Neural cell (in vitro differentiated cells): ENCODE measurements around the gene IGF2BP2. TPM values are rescaled to one million over a fixed set of nuclear protein-coding genes. Genes with fewer than 3 reads are reported as not detected.

ENCODE experiments used
- H2AFZ ChIP-seq: fragments of 200-600, 300-800 bp; sonication (generic), shearing (Covaris generic); 2 replicates; pipeline ENCODE4 v1.6.0; 2014; ENCODE audit warnings: low read depth, mild to moderate bottlenecking, antibody characterized with exemption, low read length, moderate library complexity
- H3F3A ChIP-seq: fragments of 200-600 bp; shearing (Covaris generic); 2 replicates; pipeline ENCODE4 v1.6.1; 2016; ENCODE audit warnings: mild to moderate bottlenecking, moderate library complexity, mixed read lengths, antibody characterized with exemption, low read length; ENCODE audit not compliant: insufficient read depth, poor library complexity, severe bottlenecking
- H3K27ac ChIP-seq: fragments of 200-600, 300-800 bp; sonication (generic), shearing (Covaris generic); 2 replicates; pipeline ENCODE4 v1.5.1; 2014; ENCODE audit warnings: mild to moderate bottlenecking, low read length, moderate library complexity
- H3K27me3 ChIP-seq: fragments of 300-800, 200-600 bp; sonication (generic), shearing (Covaris generic); 2 replicates; pipeline ENCODE4 v1.6.0; 2014; ENCODE audit warnings: mild to moderate bottlenecking, low read depth, low read length, moderate library complexity; ENCODE audit not compliant: insufficient read depth
- H3K36me3 ChIP-seq: fragments of 300-800, 200-600 bp; sonication (generic), shearing (Covaris generic); 2 replicates; pipeline ENCODE4 v1.5.1; 2014; ENCODE audit warnings: mild to moderate bottlenecking, antibody characterized with exemption, low read length, moderate library complexity; ENCODE audit not compliant: insufficient read depth
- H3K4me2 ChIP-seq: fragments of 300-800, 200-600 bp; sonication (generic), shearing (Covaris generic); 2 replicates; pipeline ENCODE4 v1.6.0; 2014; ENCODE audit warnings: mild to moderate bottlenecking, low read length
- H3K4me3 ChIP-seq: fragments of 300-800, 200-600 bp; sonication (generic), shearing (Covaris generic); 2 replicates; pipeline ENCODE4 v1.5.1; 2014; ENCODE audit warnings: mild to moderate bottlenecking, low read length, moderate library complexity
- H3K79me2 ChIP-seq: fragments of 200-600 bp; shearing (Covaris generic); replicated peaks from 2 replicates; pipeline ENCODE4 v1.6.0; 2014; ENCODE audit warnings: mild to moderate bottlenecking, low read length, moderate library complexity; ENCODE audit not compliant: insufficient read depth
- H3K9ac ChIP-seq: fragments of 300-800, 200-600 bp; sonication (generic), shearing (Covaris generic); 2 replicates; pipeline ENCODE4 v1.6.1; 2016; ENCODE audit warnings: mild to moderate bottlenecking, low read length, mixed read lengths
- H3K9me2 ChIP-seq: fragments of 200-600 bp; shearing (Covaris generic); 2 replicates; pipeline ENCODE4 v1.6.1; 2016; ENCODE audit warnings: mild to moderate bottlenecking, low read length, mixed read lengths; ENCODE audit not compliant: insufficient read depth
- H3K9me3 ChIP-seq: fragments of 200-600, 300-800 bp; sonication (generic), shearing (Covaris generic); 2 replicates; pipeline ENCODE4 v1.6.1; 2016; ENCODE audit warnings: mild to moderate bottlenecking, mixed run types, low read length, moderate library complexity, mixed read lengths
- H4K20me1 ChIP-seq: fragments of 200-600 bp; shearing (Covaris generic); 2 replicates; pipeline ENCODE4 v1.6.1; 2016; ENCODE audit warnings: mild to moderate bottlenecking, mixed run types; ENCODE audit not compliant: insufficient read depth
- CTCF ChIP-seq: fragments of 450-650 bp; IDR thresholded peaks from 2 replicates; pipeline ENCODE4 v1.5.1; 2014; ENCODE audit warnings: antibody characterized with exemption, mild to moderate bottlenecking, moderate library complexity; ENCODE audit not compliant: poor library complexity, severe bottlenecking
- EP300 ChIP-seq: fragments of 450-650 bp; conservative IDR thresholded peaks from 2 replicates; pipeline ENCODE4 v1.6.1; 2014; ENCODE audit warnings: antibody characterized with exemption, mild to moderate bottlenecking, moderate library complexity; ENCODE audit not compliant: poor library complexity, severe bottlenecking
- EZH2 ChIP-seq: fragments of 200-600, 300-800 bp; shearing (Covaris generic), sonication (generic); IDR thresholded peaks from 2 replicates; pipeline ENCODE4 v1.6.1; 2014; ENCODE audit warnings: antibody characterized with exemption, low read length, borderline replicate concordance, mild to moderate bottlenecking; ENCODE audit not compliant: insufficient read depth, poor library complexity, severe bottlenecking
- MXI1 ChIP-seq: fragments of 450-650 bp; conservative IDR thresholded peaks from 2 replicates; pipeline ENCODE4 v1.6.1; 2014; ENCODE audit warnings: antibody characterized with exemption, mild to moderate bottlenecking; ENCODE audit not compliant: poor library complexity, severe bottlenecking
- POLR2AphosphoS5 ChIP-seq: IDR thresholded peaks from 2 replicates; pipeline ENCODE4 v1.6.1; 2012
- RAD21 ChIP-seq: fragments of 450-650 bp; conservative IDR thresholded peaks from 2 replicates; pipeline ENCODE4 v1.6.1; 2014; ENCODE audit warnings: antibody characterized with exemption, mild to moderate bottlenecking, moderate library complexity
- SMC3 ChIP-seq: fragments of 450-650 bp; conservative IDR thresholded peaks from 2 replicates; pipeline ENCODE4 v1.6.1; 2014; ENCODE audit warnings: antibody characterized with exemption, mild to moderate bottlenecking, moderate library complexity; ENCODE audit not compliant: poor library complexity
- TAF1 ChIP-seq: IDR thresholded peaks from 2 replicates; pipeline ENCODE4 v1.6.1; 2012; ENCODE audit warnings: low read depth
- polyA minus RNA-seq: library from RNA; depleted of rRNA, polyadenylated mRNA; stranded (reverse); fragments of >200 nt; gene quantifications from 2 replicates; pipeline ENCODE4 v1.2.3, GENCODE V29; 2014
- polyA plus RNA-seq: library from polyadenylated mRNA; depleted of rRNA; stranded (reverse); fragments of >200 nt; gene quantifications from 2 replicates; pipeline ENCODE4 v1.2.3, GENCODE V29; 2014
- TF ChIP-seq, protein P1 (sequence below): IDR thresholded peaks from 2 replicates; pipeline ENCODE4 v1.6.1; 2012; ENCODE audit warnings: borderline replicate concordance

Gene IGF2BP2
- polyA plus RNA-seq (46.6 and 57.8 TPM in 2 replicates), polyA minus RNA-seq (127 and 129 TPM in 2 replicates)

DNA sequence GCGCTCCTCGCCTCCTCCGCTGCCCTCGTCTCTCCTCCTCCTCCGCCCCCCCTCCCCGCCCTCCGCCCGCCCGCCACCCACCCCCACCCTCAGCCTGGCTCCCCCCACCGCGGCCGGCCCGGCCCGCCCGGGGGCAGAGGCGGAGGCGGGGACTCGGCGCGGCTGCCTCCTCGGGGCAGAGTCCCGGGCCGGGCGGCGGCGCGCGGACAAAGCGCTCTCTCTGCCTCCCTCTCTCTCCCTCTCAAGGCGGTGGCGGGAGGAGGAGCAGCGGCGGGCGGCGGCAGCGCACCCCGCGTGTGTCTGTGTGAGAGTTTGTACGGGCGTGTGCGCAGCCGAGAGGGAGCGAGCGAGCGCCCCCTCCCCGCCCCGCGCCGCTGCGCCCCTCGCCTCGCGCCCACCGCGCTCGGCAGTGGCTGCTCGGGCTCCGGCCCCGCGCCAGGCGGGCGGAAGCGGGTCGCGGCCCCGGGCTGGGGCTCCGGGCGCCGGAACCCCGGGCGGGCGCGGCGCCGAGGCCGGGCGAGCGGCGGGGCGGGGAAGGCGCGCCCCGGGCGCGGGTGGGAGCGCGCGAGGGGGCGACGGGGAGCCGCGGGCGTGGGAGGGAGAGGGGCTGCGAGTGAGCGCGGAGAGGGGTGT is at the start of gene IGF2BP2:
IGF2BP2 (minus strand) TSS at position 37 of the 633 bp plus-strand sequence. CDS start 82 bp downstream, outside the sequence.
- Histone ChIP-seq H3K4me3 (peak within 1 kb of the TSS; percentile 98), H3F3A (peaks cover 3% of the 10 kb centered on the region), H3K4me2 (peak within 1 kb of the TSS; percentile 79), H3K27me3 (no peaks in the 10 kb centered on the region), H3K79me2 (peaks cover 65% of the 10 kb centered on the region), H4K20me1 (peaks cover 22% of the 10 kb centered on the region), H3K27ac (peak within 1 kb of the TSS; percentile 92), H2AFZ (peak within 1 kb of the TSS; percentile 56), H3K36me3 (no peaks in the 10 kb centered on the region), H3K9me3 (no peaks in the 10 kb centered on the region), H3K9me2 (no peaks in the 10 kb centered on the region), H3K9ac (peak within 1 kb of the TSS; percentile 97)
- TF ChIP-seq, protein P1, sequence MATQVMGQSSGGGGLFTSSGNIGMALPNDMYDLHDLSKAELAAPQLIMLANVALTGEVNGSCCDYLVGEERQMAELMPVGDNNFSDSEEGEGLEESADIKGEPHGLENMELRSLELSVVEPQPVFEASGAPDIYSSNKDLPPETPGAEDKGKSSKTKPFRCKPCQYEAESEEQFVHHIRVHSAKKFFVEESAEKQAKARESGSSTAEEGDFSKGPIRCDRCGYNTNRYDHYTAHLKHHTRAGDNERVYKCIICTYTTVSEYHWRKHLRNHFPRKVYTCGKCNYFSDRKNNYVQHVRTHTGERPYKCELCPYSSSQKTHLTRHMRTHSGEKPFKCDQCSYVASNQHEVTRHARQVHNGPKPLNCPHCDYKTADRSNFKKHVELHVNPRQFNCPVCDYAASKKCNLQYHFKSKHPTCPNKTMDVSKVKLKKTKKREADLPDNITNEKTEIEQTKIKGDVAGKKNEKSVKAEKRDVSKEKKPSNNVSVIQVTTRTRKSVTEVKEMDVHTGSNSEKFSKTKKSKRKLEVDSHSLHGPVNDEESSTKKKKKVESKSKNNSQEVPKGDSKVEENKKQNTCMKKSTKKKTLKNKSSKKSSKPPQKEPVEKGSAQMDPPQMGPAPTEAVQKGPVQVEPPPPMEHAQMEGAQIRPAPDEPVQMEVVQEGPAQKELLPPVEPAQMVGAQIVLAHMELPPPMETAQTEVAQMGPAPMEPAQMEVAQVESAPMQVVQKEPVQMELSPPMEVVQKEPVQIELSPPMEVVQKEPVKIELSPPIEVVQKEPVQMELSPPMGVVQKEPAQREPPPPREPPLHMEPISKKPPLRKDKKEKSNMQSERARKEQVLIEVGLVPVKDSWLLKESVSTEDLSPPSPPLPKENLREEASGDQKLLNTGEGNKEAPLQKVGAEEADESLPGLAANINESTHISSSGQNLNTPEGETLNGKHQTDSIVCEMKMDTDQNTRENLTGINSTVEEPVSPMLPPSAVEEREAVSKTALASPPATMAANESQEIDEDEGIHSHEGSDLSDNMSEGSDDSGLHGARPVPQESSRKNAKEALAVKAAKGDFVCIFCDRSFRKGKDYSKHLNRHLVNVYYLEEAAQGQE = peak; percentile 14
- TF ChIP-seq POLR2AphosphoS5 (peak; percentile 89), MXI1 (no peak), CTCF (peak; percentile 19), EP300 (no peak), TAF1 (peak; percentile 37)

DNA sequence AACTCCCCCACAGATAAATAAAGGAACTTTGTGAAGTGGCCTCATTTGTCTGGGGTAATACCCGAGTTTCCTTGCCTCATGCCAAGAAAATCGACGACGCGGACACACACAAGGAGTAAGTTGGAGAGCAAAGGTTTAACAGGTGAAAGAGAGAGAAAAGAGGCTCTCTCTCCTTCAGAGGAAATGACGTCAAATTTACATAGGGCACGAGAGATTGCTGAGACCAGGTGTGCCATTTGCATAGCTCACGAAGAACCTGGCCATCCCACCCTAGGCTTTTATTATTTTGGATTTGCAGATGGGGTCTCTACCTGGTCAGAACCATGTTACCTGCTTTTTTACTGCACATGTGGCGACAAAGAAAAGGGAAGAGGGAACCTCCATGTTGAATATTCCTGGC is 49.3 kb upstream of the IGF2BP2 start:
- Histone ChIP-seq H3K4me3 (no peak overlapping the region), H3K9ac (no peak overlapping the region), H3K4me2 (no peak overlapping the region), H4K20me1 (no peaks in the 10 kb centered on the region), H2AFZ (no peak overlapping the region), H3K9me2 (no peaks in the 10 kb centered on the region), H3K79me2 (no peaks in the 10 kb centered on the region), H3K9me3 (no peaks in the 10 kb centered on the region), H3K27me3 (no peaks in the 10 kb centered on the region), H3K27ac (no peak overlapping the region), H3K36me3 (no peaks in the 10 kb centered on the region), H3F3A (no peaks in the 10 kb centered on the region)
- TF ChIP-seq EP300 (no peak), MXI1 (no peak), TAF1 (no peak), RAD21 (no peak), CTCF (no peak), SMC3 (no peak), POLR2AphosphoS5 (no peak), EZH2 (no peak)
- TF ChIP-seq, protein P1 = no peak
